ENCODE measurements around the gene RPL7A. TPM values are rescaled to one million over a fixed set of nuclear protein-coding genes. Genes with fewer than 3 reads are reported as not detected.

The RPL7A gene
- total and polyA plus RNA-seq, 2 of the 4 experiments (the other 2 are of a cell fraction), result 3,220 to 4,096 TPM

- dilution Hi-C loops (cut with HindIII; ENCODE audit: low sequenced_read_pairs, unreplicated experiment) (no loop called here), in situ Hi-C loops (cut with MboI; ENCODE audit: low sequenced_read_pairs) (no loop called here), intact Hi-C loops (cut with micrococcal nuclease) (no loop called here)
- no TSS peak for BruUV-seq (replicated peaks)
- Histone ChIP-seq H3K4me2 (ENCODE audit: low read depth, low read length) (no peak overlapping the region), H2BK120ac (ENCODE audit: low read depth, low read length) (no peak overlapping the region), H3K23ac (ENCODE audit: low read depth, low read length) (no peak overlapping the region), H3K36me3 (ENCODE audit: control insufficient read depth, insufficient read depth, low read length) (no peaks in the 10 kb centered on the region), H3K9me1 (ENCODE audit: insufficient read depth, low read length) (no peaks in the 10 kb centered on the region), H3K4ac (ENCODE audit: low read depth, low read length) (no peak overlapping the region), H2AK5ac (ENCODE audit: low read depth, low read length) (no peak overlapping the region), H3K9me3 (ENCODE audit: control insufficient read depth, insufficient read depth, low read length) (no peaks in the 10 kb centered on the region), H2AK9ac (replicated peaks; ENCODE audit: low read depth, low read length, poor library complexity) (no peak overlapping the region), H2BK5ac (ENCODE audit: low read depth, low read length, poor library complexity, severe bottlenecking) (peak overlapping the region; percentile 26), H3K79me1 (ENCODE audit: low read depth in 1 of 2, low read length in 2 of 2) (no peaks in the 10 kb centered on the region), H2AFZ (replicated peaks; ENCODE audit: low read length, poor library complexity) (no peak overlapping the region), H3K14ac (replicated peaks; ENCODE audit: low read depth, low read length) (no peak overlapping the region), H4K91ac (ENCODE audit: insufficient read depth, low read depth, low read length) (no peak overlapping the region), H3K4me3 (ENCODE audit: insufficient read depth, low read depth, low read length) (no peak overlapping the region), H4K20me1 (ENCODE audit: insufficient read depth, low read length) (no peaks in the 10 kb centered on the region), H3K4me1 (ENCODE audit: control insufficient read depth, insufficient read depth, low read length) (no peaks in the 10 kb centered on the region), H2BK20ac (ENCODE audit: low read depth, low read length) (no peak overlapping the region), H3K27me3 (ENCODE audit: control insufficient read depth, insufficient read depth, low read length) (peaks cover 36% of the 10 kb centered on the region), H2BK15ac (ENCODE audit: low read depth, low read length) (no peak overlapping the region), H4K8ac (ENCODE audit: low read depth in 2 of 2, low read length in 2 of 2) (no peak overlapping the region), H3K18ac (ENCODE audit: low read depth, low read length) (no peak overlapping the region), H3K27ac (ENCODE audit: insufficient read depth, low read length) (no peak overlapping the region), H3K9ac (ENCODE audit: low read depth, low read length) (no peak overlapping the region), H3K56ac (ENCODE audit: extremely low read depth, insufficient read depth, low read length) (no peak overlapping the region), H4K5ac (ENCODE audit: low read depth, low read length) (no peak overlapping the region)
- 73% methylated on average over 2 of the region's 3 CpGs; no CpG with 5 or more reads in 1 of the 2 experiments for WGBS, 2 experiments (ENCODE audit: extremely low coverage in 2 of 2, insufficient read length in 1 of 2)
- no peak for TF ChIP-seq MXI1 (IDR thresholded peaks at IDR 0.05; ENCODE audit: borderline replicate concordance, low read depth, low read length)
- DNase-seq (no peak), ATAC-seq (ENCODE audit: low read depth) (no peak)
- POLR2A ChIA-PET (ENCODE audit: unreplicated experiment), result no interaction called here
- CTCF ChIA-PET, result no interaction called here
Observed at GRCh38 chr9:133393399-133393798, 45.4 kb downstream of the RPL7A start.

All from IMR-90 (cell line).